ENCODE measurements around the gene UCKL1.

- TF ChIP-seq CTCF (conservative IDR thresholded peaks at IDR 0.05; ENCODE audit: low read length) (no peak), EZH2phosphoT487 (IDR thresholded peaks at IDR 0.05; ENCODE audit: borderline replicate concordance, low read depth, low read length) (no peak)
Observed at GRCh38 chr20:63957690-63958441, 1.6 kb upstream of the UCKL1 start.

Measured in OCI-LY7 (cell line).